Measurements from ENCODE around the gene SMAD6.

SMAD6 gene

DNA sequence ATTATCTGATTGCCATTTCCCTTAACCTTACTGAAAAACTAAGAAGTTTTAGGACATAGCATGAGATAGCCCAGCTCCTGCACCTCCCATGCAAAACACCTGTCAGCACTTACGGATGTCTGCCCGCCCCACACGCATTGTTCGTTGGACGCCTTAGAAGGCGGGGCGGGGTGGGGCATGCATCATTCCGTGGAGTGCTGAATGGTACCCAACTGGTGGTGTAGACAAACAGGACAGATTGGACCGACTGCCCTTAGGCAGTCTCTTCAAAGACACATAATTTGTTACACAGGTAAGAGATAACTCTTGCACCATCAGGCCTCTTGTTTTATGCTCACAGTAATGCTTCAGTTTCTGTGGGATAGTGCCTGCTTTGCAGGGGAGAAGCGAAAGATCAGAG, 93.8 kb downstream of the SMAD6 start:
- no peak overlapping the region for H2AFZ ChIP-seq (ENCODE audit: low read length)
- no peak for TF ChIP-seq EZH2phosphoT487 (IDR thresholded peaks at IDR 0.05; ENCODE audit: borderline replicate concordance)
- TF ChIP-seq, protein P1, sequence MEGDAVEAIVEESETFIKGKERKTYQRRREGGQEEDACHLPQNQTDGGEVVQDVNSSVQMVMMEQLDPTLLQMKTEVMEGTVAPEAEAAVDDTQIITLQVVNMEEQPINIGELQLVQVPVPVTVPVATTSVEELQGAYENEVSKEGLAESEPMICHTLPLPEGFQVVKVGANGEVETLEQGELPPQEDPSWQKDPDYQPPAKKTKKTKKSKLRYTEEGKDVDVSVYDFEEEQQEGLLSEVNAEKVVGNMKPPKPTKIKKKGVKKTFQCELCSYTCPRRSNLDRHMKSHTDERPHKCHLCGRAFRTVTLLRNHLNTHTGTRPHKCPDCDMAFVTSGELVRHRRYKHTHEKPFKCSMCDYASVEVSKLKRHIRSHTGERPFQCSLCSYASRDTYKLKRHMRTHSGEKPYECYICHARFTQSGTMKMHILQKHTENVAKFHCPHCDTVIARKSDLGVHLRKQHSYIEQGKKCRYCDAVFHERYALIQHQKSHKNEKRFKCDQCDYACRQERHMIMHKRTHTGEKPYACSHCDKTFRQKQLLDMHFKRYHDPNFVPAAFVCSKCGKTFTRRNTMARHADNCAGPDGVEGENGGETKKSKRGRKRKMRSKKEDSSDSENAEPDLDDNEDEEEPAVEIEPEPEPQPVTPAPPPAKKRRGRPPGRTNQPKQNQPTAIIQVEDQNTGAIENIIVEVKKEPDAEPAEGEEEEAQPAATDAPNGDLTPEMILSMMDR (conservative IDR thresholded peaks at IDR 0.05; ENCODE audit: low read length), result no peak
- H3K9me3 ChIP-seq (ENCODE audit: insufficient read depth, low read depth, low read length), result no peaks in the 10 kb centered on the region

DNA sequence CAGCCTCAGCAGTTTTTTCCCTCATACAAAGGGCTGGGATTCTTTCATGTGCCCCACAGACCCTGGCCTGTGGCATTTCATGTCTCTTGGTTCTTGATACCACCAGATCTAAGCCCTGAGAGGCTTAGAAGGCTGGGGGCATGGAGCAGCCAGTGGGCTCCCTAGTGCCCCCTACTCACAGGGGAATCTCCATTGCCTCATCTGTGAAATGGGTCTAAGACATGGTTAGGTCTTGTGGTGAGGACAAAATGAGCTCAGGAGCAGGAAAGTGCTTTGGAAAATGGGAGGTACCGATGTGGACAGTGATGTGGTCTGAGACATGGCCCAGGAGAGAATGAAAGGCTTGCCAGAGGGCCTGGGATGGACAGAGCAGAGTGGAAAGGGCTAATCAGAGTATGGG, 94.3 kb downstream of the SMAD6 start:
- Histone ChIP-seq H3K9me2 (replicated peaks; ENCODE audit: low read depth, low read length) (no peaks in the 10 kb centered on the region), H2AFZ (ENCODE audit: low read length) (no peak overlapping the region), H3F3A (ENCODE audit: low read depth) (no peaks in the 10 kb centered on the region), H4K20me1 (ENCODE audit: insufficient read depth, low read length, poor library complexity, severe bottlenecking) (no peaks in the 10 kb centered on the region), H3K9me3 (ENCODE audit: insufficient read depth, low read depth, low read length) (no peaks in the 10 kb centered on the region), H3K4me3 (ENCODE audit: low read length, poor library complexity, severe bottlenecking) (no peak overlapping the region), H3K4me1 (ENCODE audit: insufficient read depth, low read length, poor library complexity, severe bottlenecking) (no peaks in the 10 kb centered on the region), H3K9ac (ENCODE audit: low read depth, low read length, poor library complexity, severe bottlenecking) (no peak overlapping the region), H3K27me3 (ENCODE audit: insufficient read depth, low read length, poor library complexity, severe bottlenecking) (no peaks in the 10 kb centered on the region), H3K4me2 (ENCODE audit: low read depth, low read length, poor library complexity, severe bottlenecking) (no peak overlapping the region), H3K36me3 (ENCODE audit: insufficient read depth, low read length) (no peaks in the 10 kb centered on the region), H3K79me2 (ENCODE audit: insufficient read depth, low read length) (no peaks in the 10 kb centered on the region)
- TF ChIP-seq EZH2phosphoT487 (IDR thresholded peaks at IDR 0.05; ENCODE audit: borderline replicate concordance), result no peak
- TF ChIP-seq, protein P1 (conservative IDR thresholded peaks at IDR 0.05; ENCODE audit: low read length), result no peak

More for the DNA sequence above, 93.8 kb downstream of the SMAD6 start:
- H3K4me3 ChIP-seq (ENCODE audit: low read length, poor library complexity, severe bottlenecking), result no peak overlapping the region
- no peaks in the 10 kb centered on the region for H3K79me2 ChIP-seq (ENCODE audit: insufficient read depth, low read length)
- H3F3A ChIP-seq (ENCODE audit: low read depth), result no peaks in the 10 kb centered on the region
- H4K20me1 ChIP-seq (ENCODE audit: insufficient read depth, low read length, poor library complexity, severe bottlenecking), result no peaks in the 10 kb centered on the region
- no peaks in the 10 kb centered on the region for H3K36me3 ChIP-seq (ENCODE audit: insufficient read depth, low read length)
- H3K27me3 ChIP-seq (ENCODE audit: insufficient read depth, low read length, poor library complexity, severe bottlenecking), result no peaks in the 10 kb centered on the region
- no peaks in the 10 kb centered on the region for H3K9me2 ChIP-seq (replicated peaks; ENCODE audit: low read depth, low read length)
- H3K4me2 ChIP-seq (ENCODE audit: low read depth, low read length, poor library complexity, severe bottlenecking), result no peak overlapping the region
- no peak overlapping the region for H3K9ac ChIP-seq (ENCODE audit: low read depth, low read length, poor library complexity, severe bottlenecking)
- no peaks in the 10 kb centered on the region for H3K4me1 ChIP-seq (ENCODE audit: insufficient read depth, low read length, poor library complexity, severe bottlenecking)

DNA sequence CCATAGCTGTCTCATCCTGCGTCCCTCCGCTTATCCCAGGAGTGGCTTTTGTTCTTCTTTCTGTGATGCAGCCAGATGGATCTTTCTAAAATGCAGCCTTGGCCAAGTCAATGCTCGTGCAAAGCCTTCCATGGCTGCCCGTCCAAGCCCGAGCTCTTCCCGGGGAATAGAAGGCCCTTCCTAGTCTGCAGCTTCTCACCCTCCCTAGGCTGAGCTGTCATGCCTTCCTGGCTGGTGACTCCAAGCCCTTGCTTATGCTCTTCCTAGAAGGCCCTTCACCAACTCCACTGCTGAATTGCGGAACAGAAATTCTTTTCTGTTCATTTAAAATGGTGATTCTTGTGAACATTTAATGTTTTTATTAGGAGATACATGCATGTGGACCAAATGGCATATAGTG, 95.9 kb downstream of the SMAD6 start:
- TF ChIP-seq, protein P1 (conservative IDR thresholded peaks at IDR 0.05; ENCODE audit: low read length), result no peak
- Histone ChIP-seq H3K79me2 (ENCODE audit: insufficient read depth, low read length) (no peaks in the 10 kb centered on the region), H2AFZ (ENCODE audit: low read length) (no peak overlapping the region), H3K4me2 (ENCODE audit: low read depth, low read length, poor library complexity, severe bottlenecking) (no peak overlapping the region), H3F3A (ENCODE audit: low read depth) (no peaks in the 10 kb centered on the region), H3K27me3 (ENCODE audit: insufficient read depth, low read length, poor library complexity, severe bottlenecking) (no peaks in the 10 kb centered on the region), H3K36me3 (ENCODE audit: insufficient read depth, low read length) (no peaks in the 10 kb centered on the region), H3K9ac (ENCODE audit: low read depth, low read length, poor library complexity, severe bottlenecking) (no peak overlapping the region), H3K9me3 (ENCODE audit: insufficient read depth, low read depth, low read length) (no peaks in the 10 kb centered on the region), H3K9me2 (replicated peaks; ENCODE audit: low read depth, low read length) (no peaks in the 10 kb centered on the region), H3K4me3 (ENCODE audit: low read length, poor library complexity, severe bottlenecking) (no peak overlapping the region), H4K20me1 (ENCODE audit: insufficient read depth, low read length, poor library complexity, severe bottlenecking) (no peaks in the 10 kb centered on the region), H3K4me1 (ENCODE audit: insufficient read depth, low read length, poor library complexity, severe bottlenecking) (no peaks in the 10 kb centered on the region)
